K562 (cell line): ENCODE data around the gene PIH1D1. TPM values are rescaled to one million over a fixed set of nuclear protein-coding genes. Genes with fewer than 3 reads are reported as not detected.

Source experiments
- HMBOX1 ChIP-seq: sonication (generic); IDR thresholded peaks from 2 replicates; pipeline ENCODE4 v1.6.1; 2016
- HNRNPUL1 ChIP-seq: fragments of 200-400 bp; formaldehyde crosslinking; IDR thresholded peaks from 2 replicates; pipeline ENCODE4 v1.6.1; 2017; ENCODE audit warnings: low read length
- MTA2 ChIP-seq: fragments of 450-650 bp; IDR thresholded peaks from 2 replicates; pipeline ENCODE4 v1.6.1; 2016; ENCODE audit warnings: low read depth
- NR1H2 ChIP-seq: sonication (generic); formaldehyde crosslinking; IDR thresholded peaks from 2 replicates; pipeline ENCODE4 v1.4.0; 2020; ENCODE audit warnings: mild to moderate bottlenecking, missing genetic modification reagents
- PTBP1 ChIP-seq: fragments of 200-400 bp; formaldehyde crosslinking; IDR thresholded peaks from 2 replicates; pipeline ENCODE4 v1.6.1; 2017; ENCODE audit warnings: low read depth, low read length
- RCOR1 ChIP-seq, 2 experiments: IDR thresholded peaks; 2 replicates each; pipeline ENCODE4 v1.6.1; 2012; ENCODE audit warnings: low read depth in 2 of 2, low read length in 2 of 2, borderline replicate concordance in 1 of 2, improper control_type of control experiment in 1 of 2
- REST ChIP-seq, 2 experiments: fragments of 450-650 bp; formaldehyde crosslinking in 1 of 2; IDR thresholded peaks; 2 replicates each; pipeline versions ENCODE4 v1.4.0 to v1.6.1; 2014 to 2020; ENCODE audit warnings: mild to moderate bottlenecking in 2 of 2, borderline replicate concordance in 1 of 2, low read depth in 1 of 2
- SFPQ ChIP-seq: fragments of 200-400 bp; formaldehyde crosslinking; IDR thresholded peaks from 2 replicates; pipeline ENCODE4 v1.6.1; 2017; ENCODE audit warnings: mild to moderate bottlenecking, low read depth, low read length, moderate library complexity
- SREBF1 ChIP-seq: fragments of 150-350 bp; IDR thresholded peaks from 2 replicates; pipeline ENCODE4 v1.6.1; 2014; ENCODE audit warnings: antibody characterized with exemption, low read depth, low read length, borderline replicate concordance
- TCF7 ChIP-seq: sonication (generic); IDR thresholded peaks from 2 replicates; pipeline ENCODE4 v1.6.1; 2016; ENCODE audit warnings: antibody characterized with exemption, borderline replicate concordance
- TRIM28 ChIP-seq: fragments of 450-650 bp; IDR thresholded peaks from 2 replicates; pipeline ENCODE4 v1.6.1; 2017
- ZBTB12 ChIP-seq: fragments of 250-450 bp; sonication (Bioruptor Pico); IDR thresholded peaks from 2 replicates; pipeline ENCODE4 v1.4.0; 2020
- ZNF121 ChIP-seq: sonication (generic); formaldehyde crosslinking; conservative IDR thresholded peaks from 2 replicates; pipeline ENCODE4 v1.8.0; 2022; ENCODE audit warnings: missing genetic modification reagents
- ZNF253 ChIP-seq: fragments of 250-450 bp; sonication (Bioruptor Pico); conservative IDR thresholded peaks from 2 replicates; pipeline ENCODE4 v1.6.1; 2021; ENCODE audit warnings: mild to moderate bottlenecking
- ZNF707 ChIP-seq: fragments of 250-450 bp; sonication (Bioruptor Pico); conservative IDR thresholded peaks from 2 replicates; pipeline ENCODE4 v1.8.0; 2022; ENCODE audit warnings: inconsistent platforms, mild to moderate bottlenecking, moderate library complexity
- polyA plus RNA-seq, 8 experiments: library from polyadenylated mRNA; depleted of rRNA in 4 of 8; stranded (reverse) in 5 of 8; unstranded in 3 of 8; fragments of >200 nt; fragmentation: Nextera tagmentation in 2 of 8; fragmentation: Illumina TruSeq in 1 of 8; extraction: Ambion mirVana in 2 of 8; extraction: Trizol in 1 of 8; gene quantifications; 2 replicates each; pipeline versions ENCODE4 v1.2.1 to v1.2.3, GENCODE V29; 2011 to 2014; ENCODE audit warnings: inconsistent platforms in 1 of 8, missing spikeins in 1 of 8
- total RNA-seq, 7 experiments: library from RNA; depleted of rRNA in 6 of 7; stranded (reverse); fragments of >200 nt in 6 of 7; fragmentation: Illumina TruSeq in 2 of 7; extraction: Trizol in 2 of 7; gene quantifications; 2 replicates each; pipeline versions ENCODE4 v1.2.1 to v1.2.3, GENCODE V29; 2011 to 2021; ENCODE audit warnings: low replicate concordance in 1 of 7

The PIH1D1 gene
- total and polyA plus RNA-seq, 9 of the 15 experiments (the other 6 are each of a cell fraction or from before 2014, with no cell fraction given): 26.5 to 224 (median 137) TPM

GRCh38 chr19:49492573-49493405 lies 41.2 kb upstream of the PIH1D1 start (continued):
- no peak for TF ChIP-seq REST (IDR thresholded peaks at IDR 0.05; ENCODE audit: borderline replicate concordance)
- TF ChIP-seq REST (CRISPR knock-in tag; IDR thresholded peaks at IDR 0.05; ENCODE audit: low read depth): no peak
- no peak for TF ChIP-seq TRIM28
- TF ChIP-seq HNRNPUL1: peak; percentile 89
- TF ChIP-seq HMBOX1: peak; percentile 29; the same call in 1 of the 2 replicates
- TF ChIP-seq RCOR1 (IDR thresholded peaks at IDR 0.05; ENCODE audit: borderline replicate concordance in 1 of 2, low read depth in 2 of 2, low read length in 2 of 2): no peak
- TF ChIP-seq ZNF253 (CRISPR knock-in tag): peak; percentile 57; the same call in 1 of the 2 replicates
- no peak for TF ChIP-seq NR1H2 (CRISPR knock-in tag)
- no peak for TF ChIP-seq SREBF1
- no peak for TF ChIP-seq ZNF707 (CRISPR knock-in tag)
- TF ChIP-seq SFPQ: no peak
- TF ChIP-seq PTBP1: 0 out of 2 replicates have a peak, but pooled peaks have one; percentile 41
- no peak for TF ChIP-seq ZNF121 (CRISPR knock-in tag)
- no peak for TF ChIP-seq MTA2
- no peak for TF ChIP-seq TCF7
- no peak for TF ChIP-seq ZBTB12 (CRISPR knock-in tag)
